C4-2B (cell line): ENCODE data around the gene UGT1A1.

Source experiments
- H3K27ac ChIP-seq: fragments of 450-650 bp; 2 replicates; pipeline ENCODE4 v1.5.1; 2017
- ZFX ChIP-seq: fragments of 450-650 bp; IDR thresholded peaks from 2 replicates; pipeline ENCODE4 v1.6.1; 2017
- TF ChIP-seq, protein P1 (sequence below): fragments of 450-650 bp; conservative IDR thresholded peaks from 2 replicates; pipeline ENCODE4 v1.5.1; 2017; ENCODE audit warnings: mild to moderate bottlenecking

Gene UGT1A1

GRCh38 chr2:233807966-233808935 lies 48.2 kb downstream of the UGT1A1 start:
- TF ChIP-seq ZFX, result no peak
- TF ChIP-seq, protein P1, sequence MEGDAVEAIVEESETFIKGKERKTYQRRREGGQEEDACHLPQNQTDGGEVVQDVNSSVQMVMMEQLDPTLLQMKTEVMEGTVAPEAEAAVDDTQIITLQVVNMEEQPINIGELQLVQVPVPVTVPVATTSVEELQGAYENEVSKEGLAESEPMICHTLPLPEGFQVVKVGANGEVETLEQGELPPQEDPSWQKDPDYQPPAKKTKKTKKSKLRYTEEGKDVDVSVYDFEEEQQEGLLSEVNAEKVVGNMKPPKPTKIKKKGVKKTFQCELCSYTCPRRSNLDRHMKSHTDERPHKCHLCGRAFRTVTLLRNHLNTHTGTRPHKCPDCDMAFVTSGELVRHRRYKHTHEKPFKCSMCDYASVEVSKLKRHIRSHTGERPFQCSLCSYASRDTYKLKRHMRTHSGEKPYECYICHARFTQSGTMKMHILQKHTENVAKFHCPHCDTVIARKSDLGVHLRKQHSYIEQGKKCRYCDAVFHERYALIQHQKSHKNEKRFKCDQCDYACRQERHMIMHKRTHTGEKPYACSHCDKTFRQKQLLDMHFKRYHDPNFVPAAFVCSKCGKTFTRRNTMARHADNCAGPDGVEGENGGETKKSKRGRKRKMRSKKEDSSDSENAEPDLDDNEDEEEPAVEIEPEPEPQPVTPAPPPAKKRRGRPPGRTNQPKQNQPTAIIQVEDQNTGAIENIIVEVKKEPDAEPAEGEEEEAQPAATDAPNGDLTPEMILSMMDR, result no peak
- H3K27ac ChIP-seq, result no peak overlapping the region

DNA sequence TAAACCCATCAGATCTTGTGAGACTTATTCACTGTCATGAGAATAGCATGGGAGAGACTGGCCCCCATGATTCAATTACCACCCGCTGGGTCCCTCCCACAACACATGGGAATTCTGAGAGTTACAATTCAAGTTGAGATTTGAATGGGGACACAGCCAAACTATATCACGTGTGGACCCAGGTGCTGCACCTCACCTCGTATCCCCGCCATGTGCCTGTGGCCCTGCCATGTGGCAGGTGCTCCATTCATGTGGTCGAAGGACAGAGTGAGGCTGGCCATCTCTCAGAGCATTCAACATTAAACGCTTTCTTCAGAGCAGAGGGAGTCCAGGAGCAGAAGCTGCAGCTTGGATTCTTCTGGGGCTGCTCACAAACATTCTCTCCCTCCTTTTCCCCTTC lies 50.3 kb downstream of the UGT1A1 start:
- TF ChIP-seq ZFX, result no peak
- TF ChIP-seq, protein P1, result no peak
- H3K27ac ChIP-seq, result no peak overlapping the region

GRCh38 chr2:233811087-233811486 lies 51.0 kb downstream of the UGT1A1 start:
- TF ChIP-seq ZFX, result no peak
- TF ChIP-seq, protein P1, result no peak
- H3K27ac ChIP-seq, result no peak overlapping the region

DNA sequence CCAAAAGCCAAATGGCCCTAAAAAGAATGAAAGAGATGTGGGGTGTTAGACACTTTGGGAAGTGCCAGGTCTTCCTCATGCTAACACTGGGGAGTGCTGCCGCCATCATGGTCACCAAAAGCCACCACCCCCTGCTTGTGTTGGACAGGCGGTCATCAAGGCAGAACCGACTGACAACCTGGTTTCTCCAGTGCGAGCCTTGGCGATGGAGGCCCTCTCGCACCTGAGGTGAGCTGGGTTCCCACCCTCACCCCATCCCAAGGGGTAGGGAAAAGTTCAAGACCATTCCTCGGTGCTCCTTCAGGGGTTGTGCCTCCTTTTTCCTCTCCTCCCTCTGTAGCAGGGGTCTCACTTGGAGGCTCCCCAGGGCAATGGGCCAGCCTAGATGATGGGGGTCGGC lies 51.7 kb downstream of the UGT1A1 start:
- no peak for TF ChIP-seq ZFX
- TF ChIP-seq, protein P1, result no peak

GRCh38 chr2:233813236-233814055 lies 53.4 kb downstream of the UGT1A1 start:
- no peak overlapping the region for H3K27ac ChIP-seq
- TF ChIP-seq, protein P1, result no peak
- no peak for TF ChIP-seq ZFX

More for the DNA sequence above, 51.7 kb downstream of the UGT1A1 start:
- no peak overlapping the region for H3K27ac ChIP-seq

- no peak overlapping the region for H3K27ac ChIP-seq
- TF ChIP-seq ZFX, result no peak
- TF ChIP-seq, protein P1, result no peak
These were observed 54.2 kb downstream of the UGT1A1 start for GRCh38 chr2:233814056-233814835.
